ENCODE data around the gene HSF2BP. TPM values are rescaled to one million over a fixed set of nuclear protein-coding genes. Genes with fewer than 3 reads are reported as not detected.

Gene HSF2BP
- total RNA-seq, 4 donors from 2014 or later: 0.29 to 5.7 (median 1.2) TPM; not detected in 1

GRCh38 chr21:43644071-43644470 lies 15.2 kb downstream of the HSF2BP start:
- intact Hi-C loops (cut with DNase I; ENCODE audit: low total_unique reads): no loop called here
- TF ChIP-seq POLR2A (IDR thresholded peaks at IDR 0.05) (no peak), CTCF (IDR thresholded peaks at IDR 0.05) (no peak)

GRCh38 chr21:43643193-43643592 lies 16.1 kb downstream of the HSF2BP start:
- DNase-seq: no peak
- Histone ChIP-seq H3K9me3 (no peaks in the 10 kb centered on the region), H3K27me3 (no peaks in the 10 kb centered on the region), H3K27ac (no peak overlapping the region), H3K4me1 (no peaks in the 10 kb centered on the region), H3K4me3 (no peak overlapping the region), H3K36me3 (no peaks in the 10 kb centered on the region)
- no peak for TF ChIP-seq POLR2A (IDR thresholded peaks at IDR 0.05)
- TF ChIP-seq CTCF (IDR thresholded peaks at IDR 0.05): no peak
- intact Hi-C loops (cut with DNase I; ENCODE audit: low total_unique reads): no loop called here

More at GRCh38 chr21:43644071-43644470, 15.2 kb downstream of the HSF2BP start:
- Histone ChIP-seq H3K27ac (no peak overlapping the region), H3K4me1 (no peaks in the 10 kb centered on the region), H3K9me3 (no peaks in the 10 kb centered on the region), H3K27me3 (no peaks in the 10 kb centered on the region), H3K36me3 (no peaks in the 10 kb centered on the region), H3K4me3 (no peak overlapping the region)
- no peak for DNase-seq

- intact Hi-C loops (cut with DNase I; ENCODE audit: low total_unique reads): no loop called here
- no peak for TF ChIP-seq CTCF (IDR thresholded peaks at IDR 0.05)
- TF ChIP-seq POLR2A (IDR thresholded peaks at IDR 0.05): no peak
Observed at GRCh38 chr21:43640400-43640799, 18.9 kb downstream of the HSF2BP start.

GRCh38 chr21:43639470-43640353 lies 19.6 kb downstream of the HSF2BP start:
- TF ChIP-seq CTCF (IDR thresholded peaks at IDR 0.05): no peak
- TF ChIP-seq POLR2A (IDR thresholded peaks at IDR 0.05): no peak
- H3K36me3 ChIP-seq: no peaks in the 10 kb centered on the region
- no peak for DNase-seq
- H3K4me3 ChIP-seq: no peak overlapping the region
- intact Hi-C loops (cut with DNase I; ENCODE audit: low total_unique reads): no loop called here
- H3K9me3 ChIP-seq: no peaks in the 10 kb centered on the region
- H3K27ac ChIP-seq: no peak overlapping the region
- no peaks in the 10 kb centered on the region for H3K4me1 ChIP-seq
- no peaks in the 10 kb centered on the region for H3K27me3 ChIP-seq

More at GRCh38 chr21:43640400-43640799, 18.9 kb downstream of the HSF2BP start:
- H3K27me3 ChIP-seq: no peaks in the 10 kb centered on the region
- no peaks in the 10 kb centered on the region for H3K36me3 ChIP-seq
- no peaks in the 10 kb centered on the region for H3K9me3 ChIP-seq
- no peak for DNase-seq
- no peak overlapping the region for H3K4me3 ChIP-seq
- H3K27ac ChIP-seq: no peak overlapping the region
- H3K4me1 ChIP-seq: no peaks in the 10 kb centered on the region

- no peak for DNase-seq
- Histone ChIP-seq H3K9me3 (no peaks in the 10 kb centered on the region), H3K27ac (no peak overlapping the region), H3K36me3 (no peaks in the 10 kb centered on the region), H3K4me3 (no peak overlapping the region), H3K4me1 (no peaks in the 10 kb centered on the region), H3K27me3 (no peaks in the 10 kb centered on the region)
- intact Hi-C loops (cut with DNase I; ENCODE audit: low total_unique reads): no loop called here
- no peak for TF ChIP-seq CTCF (IDR thresholded peaks at IDR 0.05)
- no peak for TF ChIP-seq POLR2A (IDR thresholded peaks at IDR 0.05)
Observed at GRCh38 chr21:43637530-43638158, 21.6 kb downstream of the HSF2BP start.
